GM23338 (cell line): ENCODE results near the gene ZNF211.

Experiments used
- CREB1 ChIP-seq: fragments of 250-450 bp; sonication (Bioruptor Pico); IDR thresholded peaks from 2 replicates; pipeline ENCODE4 v1.5.0; 2020; ENCODE audit warnings: low read depth, mild to moderate bottlenecking, moderate library complexity
- CTCF ChIP-seq, 2 experiments: fragments of 200-600 bp in 1 of 2; sonication (generic) in 1 of 2; conservative IDR thresholded peaks; 2 replicates each; pipeline versions ENCODE4 v1.5.1 to v1.6.1; 2016 to 2017; ENCODE audit warnings: antibody characterized with exemption in 2 of 2, low read depth in 2 of 2, mild to moderate bottlenecking in 2 of 2, moderate library complexity in 1 of 2
- EZH2 ChIP-seq: fragments of 200-600 bp; sonication (generic); IDR thresholded peaks from one replicate; pipeline ENCODE4 v1.8.0; 2017; ENCODE audit warnings: antibody characterized with exemption, mild to moderate bottlenecking, low read depth; ENCODE audit not compliant: unreplicated experiment
- EZH2phosphoT487 ChIP-seq: fragments of 200-600 bp; sonication (generic); IDR thresholded peaks from one replicate; pipeline ENCODE4 v1.8.1; 2018; ENCODE audit warnings: antibody characterized with exemption; ENCODE audit not compliant: unreplicated experiment
- NANOG ChIP-seq: IDR thresholded peaks from 2 replicates; pipeline ENCODE4 v1.6.1; 2016; ENCODE audit warnings: antibody characterized with exemption, borderline replicate concordance
- POLR2AphosphoS5 ChIP-seq: IDR thresholded peaks from 2 replicates; pipeline ENCODE4 v1.6.1; 2016; ENCODE audit warnings: antibody characterized with exemption, low read depth
- ZNF114 ChIP-seq: fragments of 250-450 bp; sonication (Bioruptor Pico); IDR thresholded peaks from 2 replicates; pipeline ENCODE4 v1.5.0; 2020; ENCODE audit warnings: mild to moderate bottlenecking, moderate library complexity

GRCh38 chr19:57671124-57671895 lies 38.3 kb downstream of the ZNF211 start:
- TF ChIP-seq CTCF (conservative IDR thresholded peaks at IDR 0.05; ENCODE audit: low read depth in 2 of 2) (no peak), EZH2phosphoT487 (no peak), EZH2 (no peak), POLR2AphosphoS5 (no peak), CREB1 (CRISPR knock-in tag) (no peak), NANOG (no peak), ZNF114 (CRISPR knock-in tag) (no peak)
